GM12872 (cell line): Measurements from ENCODE around the gene FIBCD1.

Experiments used
- CTCF ChIP-seq: IDR thresholded peaks from 3 replicates; pipeline ENCODE4 v1.5.1; 2011; ENCODE audit warnings: low read depth, mild to moderate bottlenecking, low read length, moderate library complexity; ENCODE audit not compliant: insufficient read depth

Gene FIBCD1

DNA sequence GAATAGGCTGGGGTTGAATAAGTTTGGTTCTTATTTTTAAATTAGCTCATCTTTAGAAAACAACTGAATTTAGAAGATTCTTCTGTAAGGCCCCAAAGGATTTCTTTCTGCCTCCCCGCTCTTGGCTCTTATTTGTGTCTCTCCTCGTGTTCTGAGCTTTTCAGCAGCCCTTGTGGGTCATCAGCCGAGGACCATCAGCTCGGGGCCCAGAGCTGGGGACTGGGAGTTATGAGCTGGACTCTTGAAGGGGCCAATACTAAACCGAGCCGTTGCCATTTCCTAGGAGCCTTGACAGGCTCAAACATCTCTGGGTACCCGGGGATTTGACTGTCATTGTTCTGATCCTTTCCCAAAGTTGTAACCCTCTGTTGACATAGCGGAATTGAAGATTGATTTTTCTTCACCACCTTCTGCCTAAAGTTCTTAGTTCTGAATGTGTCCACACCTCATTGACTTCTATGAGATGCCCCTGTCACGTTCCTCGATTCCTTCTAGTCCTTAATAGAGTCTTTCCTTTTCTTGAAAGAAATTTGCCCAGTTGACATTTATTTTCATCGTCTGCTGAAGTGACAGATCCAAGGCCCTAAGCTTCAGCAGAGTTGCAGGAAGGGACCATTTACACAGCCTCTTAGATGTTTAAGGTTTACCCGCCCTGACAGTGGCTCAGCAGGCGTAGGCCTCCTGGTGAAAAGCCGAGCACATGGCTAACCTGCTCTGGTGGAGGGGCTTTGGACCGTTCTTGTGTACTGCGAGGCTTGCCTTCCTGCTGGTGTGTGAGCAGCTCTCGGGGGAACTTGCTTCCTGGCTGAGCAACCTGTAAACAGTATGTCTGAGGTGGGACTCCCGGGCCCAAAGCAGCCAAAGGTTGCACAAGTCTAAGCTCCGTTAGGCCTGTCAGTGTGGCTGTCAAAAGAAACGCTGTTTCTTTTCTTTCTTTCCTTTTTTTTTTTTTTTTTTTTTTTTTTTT, 80.0 kb downstream of the FIBCD1 start:
- no peak for TF ChIP-seq CTCF

- TF ChIP-seq CTCF: no peak
Measured at GRCh38 chr9:130857864-130858738, 80.9 kb downstream of the FIBCD1 start.

- TF ChIP-seq CTCF: no peak
Measured at GRCh38 chr9:130856474-130856873, 82.6 kb downstream of the FIBCD1 start.

GRCh38 chr9:130854835-130855234, 84.2 kb downstream of the FIBCD1 start:
- no peak for TF ChIP-seq CTCF

DNA sequence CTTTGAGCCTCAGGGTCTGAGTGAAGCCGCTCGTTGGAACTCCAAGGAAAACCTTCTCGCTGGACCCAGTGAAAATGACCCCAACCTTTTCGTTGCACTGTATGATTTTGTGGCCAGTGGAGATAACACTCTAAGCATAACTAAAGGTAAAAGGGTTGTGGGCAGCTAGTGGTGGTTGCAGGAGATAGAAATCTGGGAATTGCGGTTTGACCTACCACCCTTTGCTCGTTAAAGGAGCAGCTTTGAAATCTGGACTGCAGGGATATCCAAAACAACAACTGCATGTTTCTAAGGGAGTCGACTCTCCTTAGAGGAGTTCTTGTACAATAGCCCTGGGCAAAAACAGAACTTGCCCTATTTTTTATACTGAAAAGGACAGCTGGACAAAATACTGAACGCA, 85.0 kb downstream of the FIBCD1 start:
- TF ChIP-seq CTCF: no peak

DNA sequence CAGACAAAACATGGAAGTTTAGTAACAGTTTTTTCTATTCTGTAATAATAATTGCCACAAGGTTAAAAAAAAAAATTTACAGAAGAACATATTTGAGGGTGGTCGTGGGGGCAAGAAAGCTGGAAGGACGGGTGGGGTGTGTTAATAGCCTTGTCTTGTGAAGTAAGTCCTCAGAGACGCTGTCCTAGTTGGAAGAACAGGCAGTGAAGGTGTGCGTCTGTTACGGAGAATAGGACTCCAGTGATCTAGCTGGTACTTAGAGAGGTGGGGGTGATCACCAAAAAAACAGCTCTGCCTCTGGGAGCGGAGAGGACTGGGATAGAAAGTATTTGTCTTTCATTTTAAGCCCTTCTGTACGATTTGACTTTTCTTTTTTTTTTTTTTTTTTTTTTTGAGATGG, 86.2 kb downstream of the FIBCD1 start:
- no peak for TF ChIP-seq CTCF
